ENCODE measurements around the gene SLC2A4RG. TPM values are rescaled to one million over a fixed set of nuclear protein-coding genes. Genes with fewer than 3 reads are reported as not detected.

Gene SLC2A4RG
- total RNA-seq, 2 donors from 2014 or later: 69.3 to 108 TPM

GRCh38 chr20:63734111-63734945, 5.2 kb upstream of the SLC2A4RG start:
- no peak for TF ChIP-seq CTCF (conservative IDR thresholded peaks at IDR 0.05)
- Mint-ChIP-seq H3K27ac (peak overlapping the region; percentile 52), H3K4me3 (no peak overlapping the region), H3K36me3 (ENCODE audit: low read depth) (peaks cover 21% of the 10 kb centered on the region), H3K9me3 (no peaks in the 10 kb centered on the region), H3K27me3 (ENCODE audit: insufficient read depth) (peaks cover 1% of the 10 kb centered on the region), H3K4me1 (no peaks in the 10 kb centered on the region)
- H3K9ac ChIP-seq (ENCODE audit: extremely low read depth, low read length, poor library complexity, severe bottlenecking): no peak overlapping the region
- H3K27ac ChIP-seq (ENCODE audit: low read depth, low read length): no peak overlapping the region
- H3K4me3 ChIP-seq (ENCODE audit: low read length): no peak overlapping the region
- WGBS, 2 experiments (ENCODE audit: insufficient coverage in 1 of 2, insufficient read length in 1 of 2): 93 to 94% methylated on average over 20 to 25 of the region's 25 CpGs
- H3K4me1 ChIP-seq (ENCODE audit: control insufficient read depth, insufficient read depth, low read length): no peaks in the 10 kb centered on the region
- H3K36me3 ChIP-seq (ENCODE audit: control insufficient read depth, insufficient read depth, low read length): peaks cover 35% of the 10 kb centered on the region
- H3K27me3 ChIP-seq (ENCODE audit: control insufficient read depth, insufficient read depth, low read length, poor library complexity, severe bottlenecking): no peaks in the 10 kb centered on the region
- peak; percentile 45 for DNase-seq
- no peaks in the 10 kb centered on the region for H3K9me3 ChIP-seq (ENCODE audit: control insufficient read depth, low read length)

GRCh38 chr20:63734946-63735858, 4.4 kb upstream of the SLC2A4RG start:
- Histone ChIP-seq H3K4me1 (ENCODE audit: control insufficient read depth, insufficient read depth, low read length) (no peaks in the 10 kb centered on the region), H3K9me3 (ENCODE audit: control insufficient read depth, low read length) (no peaks in the 10 kb centered on the region), H3K27me3 (ENCODE audit: control insufficient read depth, insufficient read depth, low read length, poor library complexity, severe bottlenecking) (no peaks in the 10 kb centered on the region), H3K4me3 (ENCODE audit: low read length) (no peak overlapping the region), H3K9ac (ENCODE audit: extremely low read depth, low read length, poor library complexity, severe bottlenecking) (no peak overlapping the region), H3K27ac (ENCODE audit: low read depth, low read length) (no peak overlapping the region), H3K36me3 (ENCODE audit: control insufficient read depth, insufficient read depth, low read length) (peaks cover 27% of the 10 kb centered on the region)
- WGBS, 2 experiments (ENCODE audit: insufficient coverage in 1 of 2, insufficient read length in 1 of 2): 95% methylated on average over 42 to 48 of the region's 48 CpGs
- Mint-ChIP-seq H3K36me3 (ENCODE audit: low read depth) (peaks cover 17% of the 10 kb centered on the region), H3K27ac (no peak overlapping the region), H3K4me3 (no peak overlapping the region), H3K9me3 (no peaks in the 10 kb centered on the region), H3K27me3 (ENCODE audit: insufficient read depth) (peaks cover 1% of the 10 kb centered on the region), H3K4me1 (no peaks in the 10 kb centered on the region)
- TF ChIP-seq CTCF (conservative IDR thresholded peaks at IDR 0.05): no peak
- no peak for DNase-seq

GRCh38 chr20:63735859-63736718, 3.5 kb upstream of the SLC2A4RG start, which contains the start of gene LIME1:
LIME1 (plus strand) TSS chr20:63736664; CDS start chr20:63737550, 886 bp downstream.
- H3K9me3 Mint-ChIP-seq: no peaks in the 10 kb centered on the region
- no peak within 1 kb of the TSS for H3K4me3 Mint-ChIP-seq
- H3K27ac Mint-ChIP-seq: no peak within 1 kb of the TSS
- Histone ChIP-seq H3K36me3 (ENCODE audit: control insufficient read depth, insufficient read depth, low read length) (peaks cover 26% of the 10 kb centered on the region), H3K4me1 (ENCODE audit: control insufficient read depth, insufficient read depth, low read length) (peaks cover under 1% of the 10 kb centered on the region), H3K27me3 (ENCODE audit: control insufficient read depth, insufficient read depth, low read length, poor library complexity, severe bottlenecking) (no peaks in the 10 kb centered on the region), H3K4me3 (ENCODE audit: low read length) (no peak within 1 kb of the TSS), H3K9me3 (ENCODE audit: control insufficient read depth, low read length) (no peaks in the 10 kb centered on the region), H3K27ac (ENCODE audit: low read depth, low read length) (no peak within 1 kb of the TSS), H3K9ac (ENCODE audit: extremely low read depth, low read length, poor library complexity, severe bottlenecking) (no peak within 1 kb of the TSS)
- no peak for TF ChIP-seq CTCF (conservative IDR thresholded peaks at IDR 0.05)
- H3K36me3 Mint-ChIP-seq (ENCODE audit: low read depth): peaks cover 17% of the 10 kb centered on the region
- 90 to 93% methylated on average over 19 to 31 of the region's 31 CpGs for WGBS, 2 experiments (ENCODE audit: insufficient coverage in 1 of 2, insufficient read length in 1 of 2)
- peaks cover 1% of the 10 kb centered on the region for H3K27me3 Mint-ChIP-seq (ENCODE audit: insufficient read depth)
- no peaks in the 10 kb centered on the region for H3K4me1 Mint-ChIP-seq
- DNase-seq: peak; percentile 48
